Measurements from ENCODE around the gene VPS13D.
"Not testable (repeated sequence)": the region's sequence is repeated elsewhere in the genome, so short reads cannot be mapped to it uniquely, and the experiment has no call there.

VPS13D gene

DNA sequence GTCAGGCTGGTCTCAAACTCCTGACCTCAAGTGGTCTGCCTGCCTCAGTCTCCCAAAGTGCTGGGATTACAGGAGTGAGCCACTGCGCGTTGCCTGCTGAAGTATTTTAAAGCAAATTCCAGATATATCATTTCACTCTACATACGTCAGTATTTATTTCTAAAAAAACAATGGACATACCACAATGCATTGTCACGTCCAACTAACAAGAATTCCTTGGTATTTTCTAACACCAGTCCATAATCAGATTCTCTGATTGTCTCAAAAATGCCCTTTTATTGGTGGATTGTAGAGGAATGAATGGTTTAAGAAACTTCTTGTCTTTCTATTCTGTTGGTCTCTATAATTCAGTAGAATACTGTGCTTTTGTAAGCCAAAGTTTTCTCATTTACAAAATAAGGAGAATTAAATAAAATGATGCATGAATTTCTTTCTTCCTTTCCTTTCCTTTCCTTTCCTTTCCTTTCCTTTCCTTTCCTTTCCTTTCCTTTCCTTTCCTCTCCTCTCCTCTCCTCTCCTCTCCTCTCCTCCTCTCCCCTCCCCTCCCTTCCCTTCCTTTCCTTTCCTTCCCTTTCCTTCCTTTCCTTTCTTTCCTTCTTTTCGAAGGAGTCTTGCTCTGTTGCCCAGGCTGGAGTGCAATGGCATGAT, 55.8 kb downstream of the VPS13D start:
- DNase-seq (ENCODE audit: low spot score), result no peak

- DNase-seq (ENCODE audit: low spot score), result no peak
Measured at GRCh38 chr1:12287869-12288268, 58.0 kb downstream of the VPS13D start.

- DNase-seq (ENCODE audit: low spot score), result no peak
Measured at GRCh38 chr1:12290828-12291227, 61.0 kb downstream of the VPS13D start.

DNA sequence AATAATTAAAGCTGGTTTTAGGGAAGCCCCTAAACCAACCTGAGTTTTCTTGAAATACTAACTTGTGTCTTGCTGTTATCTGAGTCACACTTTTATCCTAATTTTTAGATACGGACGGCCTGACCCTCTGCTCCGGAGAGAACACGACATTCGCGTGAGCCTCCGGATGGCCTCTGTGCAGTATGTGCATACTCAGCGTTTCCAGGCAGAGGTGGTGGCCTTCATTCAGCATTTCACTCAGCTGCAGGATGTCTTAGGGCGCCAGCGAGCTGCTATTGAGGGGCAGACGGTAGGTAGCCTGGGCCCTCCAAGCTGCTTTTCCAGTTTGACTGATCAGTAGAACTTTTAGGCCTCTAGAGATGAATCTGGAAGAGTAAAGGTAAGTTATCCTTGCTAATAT, 63.6 kb downstream of the VPS13D start:
- DNase-seq (ENCODE audit: low spot score), result no peak

GRCh38 chr1:12294076-12294475, 64.2 kb downstream of the VPS13D start:
- DNase-seq (ENCODE audit: low spot score), result no peak

DNA sequence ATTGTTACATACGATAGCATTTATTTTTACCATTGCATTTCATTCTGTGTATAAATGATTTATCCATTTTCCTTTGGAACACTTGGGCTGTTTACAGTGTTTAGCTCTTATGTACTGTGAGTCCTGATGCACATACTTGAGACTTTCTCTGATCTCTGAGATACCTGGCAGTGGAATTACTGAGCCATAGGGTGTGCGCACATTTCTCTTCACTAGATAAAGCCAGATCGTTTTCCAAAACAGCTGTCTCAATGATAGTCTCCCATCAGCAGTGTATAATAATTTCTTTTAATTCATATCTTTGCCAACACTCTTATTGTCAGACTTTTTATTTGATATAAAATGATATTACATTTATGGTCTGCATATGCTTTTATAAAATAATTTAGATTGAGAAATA, 66.2 kb downstream of the VPS13D start:
- DNase-seq (ENCODE audit: low spot score), result no peak

DNA sequence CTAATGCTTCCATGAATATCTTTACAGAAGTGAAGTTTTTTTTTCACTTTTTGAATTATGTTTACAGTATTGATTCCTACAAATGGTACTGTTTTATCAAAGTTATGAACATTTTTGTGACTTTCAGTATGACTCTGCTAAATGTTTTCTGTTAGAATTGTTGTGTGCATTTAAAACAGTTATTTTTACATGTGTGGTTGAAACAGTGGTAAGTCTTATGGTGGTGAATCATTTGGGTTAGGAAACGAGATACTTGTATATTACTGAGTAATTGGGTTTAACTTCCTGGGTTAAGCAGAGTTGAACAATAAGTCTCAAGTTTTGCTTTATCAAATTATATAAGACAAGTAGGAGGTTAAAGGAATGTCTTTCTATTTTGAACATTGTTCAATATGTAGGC, 66.8 kb downstream of the VPS13D start:
- DNase-seq (ENCODE audit: low spot score), result no peak

GRCh38 chr1:12300706-12301105, 70.9 kb downstream of the VPS13D start:
- DNase-seq (ENCODE audit: low spot score), result no peak

- DNase-seq (ENCODE audit: low spot score), result no peak
Measured at GRCh38 chr1:12301518-12302237, 71.8 kb downstream of the VPS13D start.

DNA sequence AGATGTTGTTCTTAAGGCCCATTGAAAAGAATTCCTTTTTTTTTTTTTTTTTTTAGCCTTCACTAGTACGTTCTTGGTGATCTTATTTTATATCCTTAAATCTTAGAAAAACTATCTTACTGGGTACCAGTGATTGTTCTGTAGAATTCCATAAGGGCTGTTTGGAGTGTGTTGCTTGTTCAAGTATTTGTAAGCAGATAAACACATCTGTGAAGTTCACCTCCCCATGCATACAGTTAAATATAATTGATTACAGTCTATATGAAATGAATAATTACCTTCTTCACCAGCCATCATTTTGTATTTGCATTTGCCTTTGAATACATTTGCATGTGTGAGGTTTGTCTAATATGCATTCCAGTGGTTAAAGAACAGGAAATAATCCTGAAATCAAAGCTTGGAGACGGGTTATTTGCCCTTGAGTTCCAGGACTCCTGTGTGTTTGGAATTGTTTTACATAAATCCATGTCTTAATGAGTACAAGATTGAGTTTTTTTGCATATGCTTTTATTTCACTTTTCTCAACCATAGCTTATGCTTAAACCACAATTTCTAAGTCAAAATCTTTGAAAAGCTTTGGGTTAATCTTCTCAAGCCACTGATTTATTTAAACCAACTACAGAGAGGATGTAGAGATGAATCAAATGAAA, 73.1 kb downstream of the VPS13D start:
- no peak for DNase-seq (ENCODE audit: low spot score)

GRCh38 chr1:12305377-12305776, 75.5 kb downstream of the VPS13D start:
- DNase-seq (ENCODE audit: low spot score), result no peak

DNA sequence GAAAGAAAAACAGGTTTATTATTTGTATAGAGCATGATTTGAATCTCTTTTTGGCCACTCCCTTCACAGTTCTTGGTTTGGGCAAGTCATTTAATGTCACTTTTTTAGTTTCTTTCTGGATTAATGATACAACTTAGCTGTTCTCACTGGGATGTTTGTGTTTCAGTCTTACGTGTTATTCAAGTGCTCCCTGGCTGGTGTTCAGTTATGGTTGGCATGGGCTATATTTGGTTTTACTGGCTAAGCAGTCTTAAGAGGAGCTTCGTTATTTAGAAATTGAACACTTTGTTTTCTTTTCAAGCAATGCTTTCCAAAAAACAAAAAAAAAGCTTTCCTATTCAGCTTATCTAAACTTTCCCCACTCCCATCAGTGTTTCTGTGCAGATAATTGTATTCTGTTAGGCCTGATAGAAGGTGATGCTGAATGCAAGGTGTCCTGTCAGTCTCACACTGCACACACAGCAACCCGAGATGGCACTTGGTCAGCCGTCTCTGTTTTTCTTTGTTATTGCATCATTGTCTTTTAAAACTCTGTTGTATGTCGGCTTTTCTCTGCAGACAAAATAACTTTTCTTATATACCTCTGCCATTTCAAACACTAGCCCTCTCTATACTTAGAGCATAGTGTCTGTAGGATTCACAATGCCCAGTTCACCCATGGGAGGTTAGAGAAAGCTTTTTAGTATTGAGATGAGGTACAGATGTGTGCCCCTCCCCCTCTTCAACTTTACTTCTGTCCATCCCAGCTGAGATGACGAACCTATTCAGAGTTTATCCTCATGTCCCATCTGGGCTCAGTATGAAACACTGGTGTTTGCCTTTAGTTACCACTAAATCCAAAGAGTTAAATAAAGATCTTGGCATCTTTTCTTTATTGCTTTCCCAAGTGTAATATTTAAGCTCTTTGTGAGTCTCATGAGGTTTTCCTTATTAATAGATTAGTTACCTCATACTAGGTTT, 80.2 kb downstream of the VPS13D start:
- DNase-seq (ENCODE audit: low spot score), result no peak

GRCh38 chr1:12314333-12314903, 84.6 kb downstream of the VPS13D start:
- DNase-seq (ENCODE audit: low spot score), result no peak

- no peak for DNase-seq (ENCODE audit: low spot score)
Measured at GRCh38 chr1:12315146-12315545, 85.3 kb downstream of the VPS13D start.

- no peak for DNase-seq (ENCODE audit: low spot score)
Measured at GRCh38 chr1:12316331-12316730, 86.5 kb downstream of the VPS13D start.

- DNase-seq (ENCODE audit: low spot score), result no peak
Measured at GRCh38 chr1:12320486-12320885, 90.7 kb downstream of the VPS13D start.

DNA sequence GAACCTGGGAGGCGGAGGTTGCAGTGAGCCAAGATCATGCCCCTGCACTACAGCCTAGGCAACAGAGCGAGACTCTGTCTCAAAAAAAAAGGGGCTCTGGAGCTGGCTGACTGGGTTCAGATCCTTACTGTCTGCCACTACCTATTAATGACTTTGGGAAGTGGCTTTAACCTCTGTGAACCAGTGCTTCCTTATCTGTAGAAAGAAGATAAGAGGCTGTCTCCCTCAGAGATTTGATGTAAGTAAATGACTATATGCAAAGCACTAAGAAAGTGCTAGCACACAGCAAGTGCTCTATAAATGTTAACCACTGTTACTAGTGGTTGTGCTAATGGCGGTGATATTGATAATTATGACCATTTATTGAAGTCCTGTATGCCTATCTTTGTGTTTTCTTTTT, 94.6 kb downstream of the VPS13D start:
- DNase-seq (ENCODE audit: low spot score), result no peak

- DNase-seq (ENCODE audit: low spot score), result not testable (repeated sequence)
Measured at GRCh38 chr1:12324973-12325372, 95.1 kb downstream of the VPS13D start.

DNA sequence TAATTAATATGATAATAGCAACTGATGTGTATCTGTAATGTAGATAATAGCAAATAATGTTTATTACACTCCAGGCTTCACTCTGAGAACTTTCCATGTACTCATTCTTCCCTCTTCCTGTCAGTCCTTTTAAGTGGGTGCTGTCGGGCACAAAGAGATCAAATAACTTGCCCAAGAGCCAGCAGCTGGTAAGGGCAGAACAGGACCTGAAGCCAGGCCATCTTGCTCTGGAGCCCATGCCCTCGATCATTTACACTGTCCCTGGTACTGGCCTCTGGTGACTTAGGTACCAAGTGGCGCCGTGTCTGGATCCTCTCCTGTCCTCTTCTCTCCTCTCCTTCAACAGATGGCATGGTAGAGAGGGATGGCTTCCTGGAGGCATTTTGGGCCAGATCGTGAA, 97.2 kb downstream of the VPS13D start:
- DNase-seq (ENCODE audit: low spot score), result no peak

DNA sequence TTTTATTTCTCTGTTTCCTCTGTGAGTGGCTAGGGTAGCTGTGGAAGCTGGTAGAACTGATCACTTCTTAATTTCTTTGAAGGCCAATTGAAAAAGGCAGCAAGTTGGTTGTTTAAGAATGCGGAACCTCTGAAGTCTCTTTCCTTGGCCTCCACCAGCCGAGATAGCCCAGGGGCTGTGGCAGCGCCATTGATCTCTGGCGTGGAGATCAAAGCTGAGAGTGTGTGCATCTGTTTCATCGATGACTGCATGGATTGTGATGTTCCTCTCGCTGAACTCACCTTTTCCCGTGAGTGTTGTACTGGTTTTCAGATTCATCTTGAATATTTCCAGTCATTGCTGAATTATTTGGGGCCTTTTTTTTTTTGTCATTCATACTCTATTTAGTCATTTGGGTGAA, 97.7 kb downstream of the VPS13D start:
- no peak for DNase-seq (ENCODE audit: low spot score)

DNA sequence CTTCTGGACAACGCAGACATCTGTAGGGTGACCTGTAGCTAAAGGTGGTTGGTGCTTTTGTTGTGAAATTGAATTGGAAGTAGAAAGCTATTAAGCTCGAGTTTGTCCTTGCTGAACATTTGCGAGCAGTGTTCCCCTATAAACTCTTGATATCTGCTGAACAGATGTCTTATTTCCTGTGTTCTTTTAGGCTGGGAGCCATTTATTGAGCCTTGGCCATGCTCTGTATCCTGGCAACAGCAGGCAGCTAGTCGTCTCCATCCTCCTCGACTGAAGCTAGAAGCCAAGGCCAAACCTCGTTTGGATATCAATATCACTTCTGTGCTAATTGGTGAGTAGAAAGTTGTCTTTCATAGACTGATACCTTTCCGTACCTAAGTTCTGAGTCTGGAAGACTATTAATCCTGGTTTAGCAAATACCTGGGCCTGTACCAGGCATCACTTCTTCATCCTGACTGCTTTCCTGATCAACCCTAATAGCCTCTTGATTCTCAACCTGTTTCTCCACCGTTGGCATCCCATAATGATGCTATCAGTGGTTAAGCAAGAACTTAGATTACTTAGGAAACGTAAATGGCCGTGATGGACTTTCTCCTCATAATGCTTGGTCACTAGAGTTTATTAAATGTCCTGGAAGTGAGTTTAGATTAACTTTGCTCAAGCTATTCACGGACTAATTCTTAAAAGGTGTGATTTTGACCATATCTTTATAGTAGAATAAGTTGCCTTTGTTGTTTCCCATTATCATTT, 103.4 kb downstream of the VPS13D start:
- no peak for DNase-seq (ENCODE audit: low spot score)
